Colonic mucosa (tissue), 4 donors: ENCODE data around the gene GHRH. TPM values are rescaled to one million over a fixed set of nuclear protein-coding genes. Genes with fewer than 3 reads are reported as not detected.

ENCODE experiments used
- DNase-seq: peaks from one replicate; pipeline ENCODE4 v3.0.0-alpha.2; 2020
- H3K27ac ChIP-seq: fragments of 200-600 bp; one replicate; pipeline ENCODE4 v1.8.0; 2021
- H3K27me3 ChIP-seq: fragments of 200-600 bp; one replicate; pipeline ENCODE4 v1.8.0; 2021
- H3K36me3 ChIP-seq: fragments of 200-600 bp; one replicate; pipeline ENCODE4 v1.8.0; 2021
- H3K4me1 ChIP-seq: fragments of 200-600 bp; one replicate; pipeline ENCODE4 v1.8.0; 2021; ENCODE audit warnings: mild to moderate bottlenecking
- H3K4me3 ChIP-seq: fragments of 200-600 bp; one replicate; pipeline ENCODE4 v1.8.0; 2021
- H3K9ac ChIP-seq, 2 donors: one replicate each; pipeline ENCODE4 v1.7.0; 2013; ENCODE audit warnings: control low read depth in 2 of 2, low read depth in 2 of 2, low read length in 2 of 2
- H3K9me3 ChIP-seq: fragments of 200-600 bp; one replicate; pipeline ENCODE4 v1.8.0; 2021
- CTCF ChIP-seq: fragments of 200-600 bp; IDR thresholded peaks from one replicate; pipeline ENCODE4 v1.8.0; 2022; ENCODE audit warnings: antibody characterized with exemption, mild to moderate bottlenecking
- intact Hi-C: fragments of 100-400 bp; cut with DNase I; formaldehyde crosslinking; loops from one replicate; pipeline ENCODE4 v1.14.1; 2022
- total RNA-seq, 2 donors: library from RNA; stranded (reverse); fragmentation: NEBNext Ultra II Directional in 1 of 2; extraction: Animal tissue kit (Norgen Biotek cat#: 25700) in 1 of 2; gene quantifications; one replicate each; pipeline ENCODE4 v1.2.1, GENCODE V29; 2021
- donor health status: healthy.
- donor health status: DM: no; HTN: no; CAD: no.
- donor health status: DM: no; HTN: no; CAD: no.

The GHRH gene
- total RNA-seq, 2 donors from 2014 or later = not detected

- H3K36me3 ChIP-seq = no peaks in the 10 kb centered on the region
- no peaks in the 10 kb centered on the region for H3K27me3 ChIP-seq
- no peak overlapping the region for H3K9ac ChIP-seq
- intact Hi-C loops = no loop called here
- H3K4me1 ChIP-seq = no peaks in the 10 kb centered on the region
- no peaks in the 10 kb centered on the region for H3K9me3 ChIP-seq
- DNase-seq = no peak
- no peak overlapping the region for H3K27ac ChIP-seq
- no peak overlapping the region for H3K4me3 ChIP-seq
- no peak for TF ChIP-seq CTCF
These were observed 26.5 kb upstream of the GHRH start for GRCh38 chr20:37288091-37288490.

GRCh38 chr20:37285664-37286374, 24.2 kb upstream of the GHRH start:
- Histone ChIP-seq H3K36me3 (no peaks in the 10 kb centered on the region), H3K9ac (no peak overlapping the region), H3K27ac (no peak overlapping the region), H3K27me3 (no peaks in the 10 kb centered on the region), H3K4me3 (no peak overlapping the region), H3K9me3 (no peaks in the 10 kb centered on the region), H3K4me1 (no peaks in the 10 kb centered on the region)
- no peak for TF ChIP-seq CTCF
- DNase-seq = no peak
- intact Hi-C loops = no loop called here

GRCh38 chr20:37284691-37285161, 23.1 kb upstream of the GHRH start:
- Histone ChIP-seq H3K9me3 (no peaks in the 10 kb centered on the region), H3K4me3 (no peak overlapping the region), H3K36me3 (no peaks in the 10 kb centered on the region), H3K27ac (no peak overlapping the region), H3K4me1 (no peaks in the 10 kb centered on the region), H3K27me3 (no peaks in the 10 kb centered on the region), H3K9ac (no peak overlapping the region)
- TF ChIP-seq CTCF = no peak
- intact Hi-C loops = loop anchor here (5.0 kb wide), 1 partner anchor 98 kb away; no protein-coding TSS in a partner anchor
- DNase-seq = no peak

GRCh38 chr20:37283530-37284195, 22.0 kb upstream of the GHRH start:
- Histone ChIP-seq H3K27ac (no peak overlapping the region), H3K9me3 (no peaks in the 10 kb centered on the region), H3K9ac (no peak overlapping the region), H3K27me3 (no peaks in the 10 kb centered on the region), H3K4me3 (no peak overlapping the region), H3K36me3 (no peaks in the 10 kb centered on the region), H3K4me1 (no peaks in the 10 kb centered on the region)
- DNase-seq = no peak
- no peak for TF ChIP-seq CTCF
- intact Hi-C loops = loop anchor here (5.0 kb wide), 1 partner anchor 99 kb away; no protein-coding TSS in a partner anchor

GRCh38 chr20:37282556-37282955, 20.9 kb upstream of the GHRH start:
- H3K36me3 ChIP-seq = no peaks in the 10 kb centered on the region
- H3K9me3 ChIP-seq = no peaks in the 10 kb centered on the region
- no peak overlapping the region for H3K9ac ChIP-seq
- no peak for TF ChIP-seq CTCF
- intact Hi-C loops = loop anchor here (5.0 kb wide), 1 partner anchor 100 kb away; no protein-coding TSS in a partner anchor
- H3K4me3 ChIP-seq = no peak overlapping the region
- no peak for DNase-seq
- H3K4me1 ChIP-seq = no peaks in the 10 kb centered on the region
- H3K27me3 ChIP-seq = no peaks in the 10 kb centered on the region
- no peak overlapping the region for H3K27ac ChIP-seq
